GM12864 (cell line): ENCODE measurements around the gene VSIG8.
A peak's percentile ranks its signal among the peaks of the same experiment; 100 is the strongest.

Experiments used
- DNase-seq: peaks from one replicate; pipeline ENCODE4 v3.0.0-alpha.2; 2011; ENCODE audit warnings: low read depth
- H3K4me3 ChIP-seq: 2 replicates; pipeline ENCODE4 v1.5.1; 2011; ENCODE audit warnings: mild to moderate bottlenecking, low read depth, low read length, control low read depth
- TF ChIP-seq, protein P1 (sequence below): IDR thresholded peaks from 2 replicates; pipeline ENCODE4 v1.5.1; 2011; ENCODE audit warnings: low read depth, mild to moderate bottlenecking, moderate library complexity, low read length, control low read depth, inconsistent platforms; ENCODE audit errors: missing control alignments

Gene VSIG8

DNA sequence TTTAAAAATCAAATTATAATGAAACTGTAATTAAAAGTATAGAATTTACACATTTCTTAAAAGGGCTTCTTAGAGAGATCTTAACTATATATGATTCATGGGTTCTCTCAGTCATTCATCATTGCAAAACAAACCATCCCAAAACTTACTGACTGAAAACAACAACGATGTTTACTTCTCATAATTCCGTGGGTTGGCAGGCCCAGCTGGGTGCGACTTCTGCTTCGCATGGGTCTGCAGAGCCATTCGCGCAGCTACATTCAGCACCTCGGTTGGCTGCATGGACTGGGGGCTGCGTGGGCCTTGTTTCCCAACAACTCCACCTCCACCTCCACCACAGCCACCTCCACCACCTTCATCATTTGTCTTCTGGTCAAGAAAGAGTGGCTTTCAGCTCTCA, 31.7 kb downstream of the VSIG8 start:
- DNase-seq, result no peak
- TF ChIP-seq, protein P1, sequence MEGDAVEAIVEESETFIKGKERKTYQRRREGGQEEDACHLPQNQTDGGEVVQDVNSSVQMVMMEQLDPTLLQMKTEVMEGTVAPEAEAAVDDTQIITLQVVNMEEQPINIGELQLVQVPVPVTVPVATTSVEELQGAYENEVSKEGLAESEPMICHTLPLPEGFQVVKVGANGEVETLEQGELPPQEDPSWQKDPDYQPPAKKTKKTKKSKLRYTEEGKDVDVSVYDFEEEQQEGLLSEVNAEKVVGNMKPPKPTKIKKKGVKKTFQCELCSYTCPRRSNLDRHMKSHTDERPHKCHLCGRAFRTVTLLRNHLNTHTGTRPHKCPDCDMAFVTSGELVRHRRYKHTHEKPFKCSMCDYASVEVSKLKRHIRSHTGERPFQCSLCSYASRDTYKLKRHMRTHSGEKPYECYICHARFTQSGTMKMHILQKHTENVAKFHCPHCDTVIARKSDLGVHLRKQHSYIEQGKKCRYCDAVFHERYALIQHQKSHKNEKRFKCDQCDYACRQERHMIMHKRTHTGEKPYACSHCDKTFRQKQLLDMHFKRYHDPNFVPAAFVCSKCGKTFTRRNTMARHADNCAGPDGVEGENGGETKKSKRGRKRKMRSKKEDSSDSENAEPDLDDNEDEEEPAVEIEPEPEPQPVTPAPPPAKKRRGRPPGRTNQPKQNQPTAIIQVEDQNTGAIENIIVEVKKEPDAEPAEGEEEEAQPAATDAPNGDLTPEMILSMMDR, result no peak
- H3K4me3 ChIP-seq, result no peak overlapping the region

DNA sequence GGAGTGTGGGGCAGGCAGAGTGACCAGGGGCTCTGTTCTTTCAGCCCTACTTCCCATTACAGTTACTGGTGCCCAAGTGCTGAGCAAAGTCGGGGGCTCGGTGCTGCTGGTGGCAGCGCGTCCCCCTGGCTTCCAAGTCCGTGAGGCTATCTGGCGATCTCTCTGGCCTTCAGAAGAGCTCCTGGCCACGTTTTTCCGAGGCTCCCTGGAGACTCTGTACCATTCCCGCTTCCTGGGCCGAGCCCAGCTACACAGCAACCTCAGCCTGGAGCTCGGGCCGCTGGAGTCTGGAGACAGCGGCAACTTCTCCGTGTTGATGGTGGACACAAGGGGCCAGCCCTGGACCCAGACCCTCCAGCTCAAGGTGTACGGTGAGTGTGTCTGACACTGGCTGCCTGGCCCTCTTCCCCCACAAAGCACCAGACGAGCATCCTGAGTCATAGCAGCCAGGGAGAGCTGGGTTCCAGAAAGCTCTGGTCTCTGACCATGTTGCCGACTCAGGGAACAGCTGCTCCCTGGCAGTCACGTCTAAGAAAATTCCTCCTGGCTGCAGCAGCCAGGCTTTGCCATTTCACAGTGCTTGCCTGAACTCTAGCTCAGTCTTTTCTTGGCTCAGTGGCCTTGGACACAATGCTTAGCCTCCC, 32.5 kb downstream of the VSIG8 start:
- H3K4me3 ChIP-seq, result no peak overlapping the region
- TF ChIP-seq, protein P1, result no peak
- DNase-seq, result no peak

DNA sequence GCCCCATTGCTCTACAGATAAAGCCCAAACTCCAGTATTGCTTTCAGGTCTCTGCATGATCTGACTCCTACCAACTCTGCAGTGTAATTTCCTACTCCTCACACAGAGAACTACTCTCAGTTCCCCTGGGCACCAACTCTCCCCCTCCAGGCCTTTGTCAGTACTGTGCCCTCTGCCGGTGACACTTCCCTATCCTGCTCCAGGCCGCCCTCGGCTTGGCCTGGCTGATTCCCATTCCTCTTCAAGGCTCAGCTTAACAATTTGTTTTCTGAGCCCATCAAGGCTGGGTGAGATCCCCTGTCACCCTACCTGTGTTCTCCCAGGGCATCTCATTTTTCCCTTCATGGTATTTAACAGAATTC, 33.2 kb downstream of the VSIG8 start:
- no peak overlapping the region for H3K4me3 ChIP-seq
- no peak for DNase-seq
- TF ChIP-seq, protein P1, result peak; percentile 55

DNA sequence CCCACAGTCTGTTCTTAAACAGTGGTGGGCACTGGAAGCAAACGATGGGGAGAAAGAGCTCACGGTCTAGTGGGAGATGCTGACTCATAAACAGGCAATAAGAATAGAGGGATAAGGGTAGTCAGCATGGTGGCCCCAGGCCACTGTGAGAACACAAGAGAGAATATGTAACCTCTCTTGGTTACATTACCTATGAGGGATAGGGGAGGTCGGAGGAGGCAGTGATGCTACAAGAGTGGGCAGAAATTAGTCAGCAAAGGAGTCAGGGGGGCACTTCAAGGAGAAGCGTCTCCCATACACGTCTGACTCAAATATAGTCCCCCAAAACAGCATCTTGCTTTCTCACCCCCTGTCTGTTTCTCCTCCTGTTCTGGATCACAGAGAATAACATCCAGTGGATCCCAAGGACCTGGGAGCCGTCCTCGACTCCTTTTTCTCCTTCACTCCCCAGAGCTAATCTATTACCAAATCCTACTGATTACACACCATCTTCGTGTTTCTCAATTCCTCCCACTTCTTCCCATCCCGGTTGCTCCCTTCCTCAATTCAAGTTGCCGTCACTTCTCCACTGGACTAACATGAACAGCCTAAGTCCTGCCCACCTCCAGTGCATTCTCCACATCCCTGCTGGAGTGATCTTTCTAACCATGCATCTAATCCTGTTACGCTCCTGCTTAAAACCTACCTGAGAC, 33.7 kb downstream of the VSIG8 start:
- DNase-seq, result no peak
- TF ChIP-seq, protein P1, result no peak

DNA sequence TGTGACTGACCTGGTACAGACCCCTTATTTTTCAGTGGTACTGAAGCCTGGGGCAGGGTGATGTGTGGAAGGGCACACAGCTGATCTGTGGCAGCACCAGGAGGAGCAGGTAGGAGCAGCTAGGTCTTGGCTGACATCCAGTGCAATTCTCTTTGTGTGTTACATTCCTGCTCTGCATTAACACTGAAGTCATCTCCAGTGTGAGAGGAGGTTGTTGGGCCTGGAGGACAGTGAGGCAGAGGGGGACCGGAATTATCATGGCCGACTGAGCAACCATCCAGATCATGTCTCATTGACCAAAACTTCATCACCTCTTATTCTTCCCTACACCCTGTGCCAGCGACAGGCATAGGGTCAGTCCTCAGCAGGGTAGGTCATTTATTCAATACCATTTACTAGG, 34.3 kb downstream of the VSIG8 start:
- TF ChIP-seq, protein P1, result no peak
- DNase-seq, result no peak

More for the DNA sequence above, 33.7 kb downstream of the VSIG8 start:
- H3K4me3 ChIP-seq, result no peak overlapping the region

DNA sequence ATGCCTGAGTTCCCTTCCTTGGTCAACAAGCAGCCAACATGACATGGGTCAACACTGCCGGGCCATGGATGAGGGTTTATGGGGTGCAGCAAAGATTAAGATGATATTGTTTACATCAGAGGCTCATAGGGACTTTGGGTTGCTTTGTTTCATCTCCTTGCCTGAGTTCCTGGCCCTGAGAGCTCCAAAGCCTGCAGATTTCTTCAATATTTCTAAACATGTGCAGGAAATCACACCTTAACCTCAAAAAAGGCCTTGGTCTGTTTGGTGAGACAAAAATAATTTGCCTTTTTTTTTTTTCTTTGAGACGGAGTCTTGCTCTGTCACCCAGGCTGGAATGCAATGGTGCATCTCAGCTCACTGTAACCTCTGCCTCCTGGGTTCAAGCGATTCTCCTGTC, 34.9 kb downstream of the VSIG8 start:
- no peak for DNase-seq
- no peak overlapping the region for H3K4me3 ChIP-seq
- TF ChIP-seq, protein P1, result no peak

More for the DNA sequence above, 34.3 kb downstream of the VSIG8 start:
- no peak overlapping the region for H3K4me3 ChIP-seq

DNA sequence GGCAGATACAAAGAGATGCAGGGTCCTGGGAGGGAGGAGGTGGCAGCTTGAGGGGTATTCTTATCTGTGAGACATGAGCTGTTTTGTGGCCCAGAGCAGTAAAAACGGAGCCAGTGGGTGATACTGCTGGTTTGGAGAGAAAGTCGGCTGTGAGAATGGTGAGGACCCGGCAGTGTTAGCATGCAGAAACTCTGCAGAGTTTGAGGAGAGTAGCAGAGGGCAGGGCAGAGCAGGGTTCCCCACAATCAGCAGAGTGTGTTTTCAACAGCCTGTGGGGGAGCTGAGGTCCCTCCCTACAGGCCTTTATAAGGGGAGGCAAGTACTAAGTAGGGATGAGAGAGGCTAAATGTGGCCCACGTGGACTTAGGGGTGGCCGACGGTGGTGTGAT, 35.4 kb downstream of the VSIG8 start:
- DNase-seq, result no peak
- no peak overlapping the region for H3K4me3 ChIP-seq
- TF ChIP-seq, protein P1, result no peak
